ENCODE results near the gene LDLRAD1.

The LDLRAD1 gene

GRCh38 chr1:53966794-53967193, 51.2 kb downstream of the LDLRAD1 start:
- peaks cover 4% of the 10 kb centered on the region for H3K4me1 ChIP-seq (ENCODE audit: low read depth, poor library complexity, severe bottlenecking)
- H3K4me2 ChIP-seq = no peak overlapping the region
- H4K20me1 ChIP-seq (ENCODE audit: insufficient read depth) = no peaks in the 10 kb centered on the region
- no peak overlapping the region for H2AFZ ChIP-seq (ENCODE audit: low read depth)
- no peak overlapping the region for H3K9ac ChIP-seq
- no peak overlapping the region for H3K27ac ChIP-seq
- no peak overlapping the region for H3K4me3 ChIP-seq (IDR thresholded peaks at IDR 0.05; ENCODE audit: insufficient read depth, low read depth, low read length)
- H3K36me3 ChIP-seq (ENCODE audit: insufficient read depth) = no peaks in the 10 kb centered on the region
- TF ChIP-seq CTCF (conservative IDR thresholded peaks at IDR 0.05; ENCODE audit: low read depth, low read length) = no peak
- H3K79me2 ChIP-seq (ENCODE audit: insufficient read depth, low read depth) = no peaks in the 10 kb centered on the region
- no peaks in the 10 kb centered on the region for H3K27me3 ChIP-seq (ENCODE audit: insufficient read depth, low read depth)

GRCh38 chr1:53964109-53964508, 53.9 kb downstream of the LDLRAD1 start:
- Histone ChIP-seq H3K4me3 (IDR thresholded peaks at IDR 0.05; ENCODE audit: insufficient read depth, low read depth, low read length) (no peak overlapping the region), H3K27me3 (ENCODE audit: insufficient read depth, low read depth) (no peaks in the 10 kb centered on the region), H3K79me2 (ENCODE audit: insufficient read depth, low read depth) (no peaks in the 10 kb centered on the region), H3K4me1 (ENCODE audit: low read depth, poor library complexity, severe bottlenecking) (peaks cover 4% of the 10 kb centered on the region), H3K4me2 (no peak overlapping the region), H3K9ac (no peak overlapping the region), H3K36me3 (ENCODE audit: insufficient read depth) (no peaks in the 10 kb centered on the region), H4K20me1 (ENCODE audit: insufficient read depth) (no peaks in the 10 kb centered on the region), H2AFZ (ENCODE audit: low read depth) (no peak overlapping the region), H3K27ac (no peak overlapping the region)
- TF ChIP-seq CTCF (conservative IDR thresholded peaks at IDR 0.05; ENCODE audit: low read depth, low read length) = no peak

- H3K36me3 ChIP-seq (ENCODE audit: insufficient read depth) = no peaks in the 10 kb centered on the region
- H3K4me3 ChIP-seq (IDR thresholded peaks at IDR 0.05; ENCODE audit: insufficient read depth, low read depth, low read length) = no peak overlapping the region
- peaks cover 4% of the 10 kb centered on the region for H3K4me1 ChIP-seq (ENCODE audit: low read depth, poor library complexity, severe bottlenecking)
- H2AFZ ChIP-seq (ENCODE audit: low read depth) = no peak overlapping the region
- no peak for TF ChIP-seq CTCF (conservative IDR thresholded peaks at IDR 0.05; ENCODE audit: low read depth, low read length)
- no peak overlapping the region for H3K27ac ChIP-seq
- no peaks in the 10 kb centered on the region for H3K27me3 ChIP-seq (ENCODE audit: insufficient read depth, low read depth)
- no peaks in the 10 kb centered on the region for H4K20me1 ChIP-seq (ENCODE audit: insufficient read depth)
- H3K79me2 ChIP-seq (ENCODE audit: insufficient read depth, low read depth) = no peaks in the 10 kb centered on the region
- no peak overlapping the region for H3K9ac ChIP-seq
- no peak overlapping the region for H3K4me2 ChIP-seq
Observed at GRCh38 chr1:53963460-53963859, 54.5 kb downstream of the LDLRAD1 start.

GRCh38 chr1:53962395-53962794, 55.6 kb downstream of the LDLRAD1 start:
- no peaks in the 10 kb centered on the region for H3K79me2 ChIP-seq (ENCODE audit: insufficient read depth, low read depth)
- H3K9ac ChIP-seq = no peak overlapping the region
- H3K4me3 ChIP-seq (IDR thresholded peaks at IDR 0.05; ENCODE audit: insufficient read depth, low read depth, low read length) = no peak overlapping the region
- H3K27ac ChIP-seq = no peak overlapping the region
- no peak overlapping the region for H3K4me2 ChIP-seq
- H3K4me1 ChIP-seq (ENCODE audit: low read depth, poor library complexity, severe bottlenecking) = peaks cover 4% of the 10 kb centered on the region
- no peaks in the 10 kb centered on the region for H3K27me3 ChIP-seq (ENCODE audit: insufficient read depth, low read depth)
- H2AFZ ChIP-seq (ENCODE audit: low read depth) = no peak overlapping the region
- TF ChIP-seq CTCF (conservative IDR thresholded peaks at IDR 0.05; ENCODE audit: low read depth, low read length) = no peak
- no peaks in the 10 kb centered on the region for H4K20me1 ChIP-seq (ENCODE audit: insufficient read depth)
- H3K36me3 ChIP-seq (ENCODE audit: insufficient read depth) = no peaks in the 10 kb centered on the region
